C4-2B (cell line): ENCODE results near the gene SBNO2.
A peak's percentile ranks its signal among the peaks of the same experiment; 100 is the strongest.

ENCODE experiments used
- H3K27ac ChIP-seq: fragments of 450-650 bp; 2 replicates; pipeline ENCODE4 v1.5.1; 2017
- ZFX ChIP-seq: fragments of 450-650 bp; IDR thresholded peaks from 2 replicates; pipeline ENCODE4 v1.6.1; 2017
- TF ChIP-seq, protein P1 (sequence below): fragments of 450-650 bp; conservative IDR thresholded peaks from 2 replicates; pipeline ENCODE4 v1.5.1; 2017; ENCODE audit warnings: mild to moderate bottlenecking

The SBNO2 gene

DNA sequence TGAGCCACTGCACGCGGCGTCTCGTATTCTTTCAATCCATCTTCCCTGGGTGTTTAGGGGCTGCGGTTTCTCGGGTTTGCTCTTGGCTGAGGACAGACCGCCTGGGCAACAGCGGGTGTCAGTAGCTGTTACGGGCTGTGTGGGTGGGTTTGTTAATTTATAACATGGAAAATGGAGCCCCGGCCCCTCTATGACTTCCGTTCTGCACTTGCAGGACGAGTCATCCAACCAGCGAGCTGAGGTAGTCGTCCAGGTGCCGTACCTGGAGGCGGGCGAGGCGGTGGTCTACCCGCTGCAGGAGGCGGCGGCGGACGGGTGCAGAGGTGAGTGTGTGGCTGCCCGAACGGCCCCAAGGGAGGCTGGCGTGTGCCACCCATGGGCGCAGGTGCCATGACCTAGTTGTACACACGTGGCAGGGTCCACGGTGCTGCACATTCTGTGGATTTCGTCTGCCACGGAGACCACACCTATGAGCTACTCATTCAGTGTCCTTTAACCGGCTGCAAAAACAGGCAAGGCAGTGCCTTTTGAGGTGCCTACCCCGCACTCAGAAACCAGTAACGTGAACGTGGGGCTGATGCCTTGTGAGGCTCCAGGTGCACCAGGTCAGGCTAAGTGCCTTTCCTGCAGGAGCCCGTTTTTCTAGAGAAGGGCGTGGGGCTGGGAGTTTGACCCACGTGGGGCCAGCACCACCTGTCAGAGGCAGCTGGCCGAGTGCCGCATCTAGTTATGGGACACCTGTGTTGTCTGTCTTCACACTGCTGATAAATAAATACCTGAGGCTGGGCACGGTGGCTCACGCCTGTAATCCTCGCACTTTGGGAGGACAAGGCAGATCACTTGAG lies 89.8 kb downstream of the SBNO2 start:
- no peak for TF ChIP-seq ZFX
- H3K27ac ChIP-seq = no peak overlapping the region; the same call in 1 of the 2 replicates

DNA sequence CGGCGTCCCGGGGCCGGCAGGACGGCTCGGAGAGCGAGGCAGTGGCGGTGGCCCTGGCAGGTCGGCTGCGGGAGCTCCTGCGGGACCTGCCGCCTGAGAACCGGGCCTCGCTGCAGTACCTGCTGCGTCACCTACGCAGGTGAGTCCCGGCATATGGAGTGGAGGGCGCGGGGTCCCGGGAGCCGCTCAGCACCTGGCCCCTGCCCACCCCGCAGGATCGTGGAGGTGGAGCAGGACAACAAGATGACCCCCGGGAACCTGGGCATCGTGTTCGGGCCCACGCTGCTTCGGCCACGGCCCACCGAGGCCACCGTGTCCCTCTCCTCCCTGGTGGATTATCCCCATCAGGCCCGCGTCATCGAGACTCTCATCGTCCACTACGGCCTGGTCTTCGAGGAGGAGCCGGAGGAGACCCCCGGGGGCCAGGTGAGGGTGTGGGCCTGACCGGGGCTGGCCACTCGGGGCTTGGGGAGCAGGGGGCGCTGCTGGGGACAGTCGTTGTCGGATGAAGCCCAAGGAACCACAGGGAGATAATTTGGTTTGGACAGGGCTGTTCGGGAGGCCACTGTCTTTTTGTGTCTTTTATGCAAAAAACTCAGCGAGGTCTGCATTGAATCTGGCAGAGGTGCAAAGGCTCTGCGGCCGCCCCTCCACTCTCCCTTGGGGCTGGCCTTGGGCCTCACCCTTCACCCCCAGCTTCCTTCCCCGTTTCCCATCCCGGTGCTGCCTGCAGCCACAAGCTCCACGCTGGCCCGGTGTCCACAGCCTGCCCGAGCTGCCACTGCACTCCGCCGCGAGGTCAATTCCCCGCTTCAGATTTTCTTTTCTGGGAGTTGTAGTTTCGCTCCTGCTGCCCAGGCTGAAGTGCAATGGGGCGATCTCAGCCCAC lies 90.9 kb downstream of the SBNO2 start:
- peak overlapping the region; percentile 74 for H3K27ac ChIP-seq
- TF ChIP-seq ZFX = peak; percentile 57; the same call in 1 of the 2 replicates
- TF ChIP-seq, protein P1, sequence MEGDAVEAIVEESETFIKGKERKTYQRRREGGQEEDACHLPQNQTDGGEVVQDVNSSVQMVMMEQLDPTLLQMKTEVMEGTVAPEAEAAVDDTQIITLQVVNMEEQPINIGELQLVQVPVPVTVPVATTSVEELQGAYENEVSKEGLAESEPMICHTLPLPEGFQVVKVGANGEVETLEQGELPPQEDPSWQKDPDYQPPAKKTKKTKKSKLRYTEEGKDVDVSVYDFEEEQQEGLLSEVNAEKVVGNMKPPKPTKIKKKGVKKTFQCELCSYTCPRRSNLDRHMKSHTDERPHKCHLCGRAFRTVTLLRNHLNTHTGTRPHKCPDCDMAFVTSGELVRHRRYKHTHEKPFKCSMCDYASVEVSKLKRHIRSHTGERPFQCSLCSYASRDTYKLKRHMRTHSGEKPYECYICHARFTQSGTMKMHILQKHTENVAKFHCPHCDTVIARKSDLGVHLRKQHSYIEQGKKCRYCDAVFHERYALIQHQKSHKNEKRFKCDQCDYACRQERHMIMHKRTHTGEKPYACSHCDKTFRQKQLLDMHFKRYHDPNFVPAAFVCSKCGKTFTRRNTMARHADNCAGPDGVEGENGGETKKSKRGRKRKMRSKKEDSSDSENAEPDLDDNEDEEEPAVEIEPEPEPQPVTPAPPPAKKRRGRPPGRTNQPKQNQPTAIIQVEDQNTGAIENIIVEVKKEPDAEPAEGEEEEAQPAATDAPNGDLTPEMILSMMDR = no peak

DNA sequence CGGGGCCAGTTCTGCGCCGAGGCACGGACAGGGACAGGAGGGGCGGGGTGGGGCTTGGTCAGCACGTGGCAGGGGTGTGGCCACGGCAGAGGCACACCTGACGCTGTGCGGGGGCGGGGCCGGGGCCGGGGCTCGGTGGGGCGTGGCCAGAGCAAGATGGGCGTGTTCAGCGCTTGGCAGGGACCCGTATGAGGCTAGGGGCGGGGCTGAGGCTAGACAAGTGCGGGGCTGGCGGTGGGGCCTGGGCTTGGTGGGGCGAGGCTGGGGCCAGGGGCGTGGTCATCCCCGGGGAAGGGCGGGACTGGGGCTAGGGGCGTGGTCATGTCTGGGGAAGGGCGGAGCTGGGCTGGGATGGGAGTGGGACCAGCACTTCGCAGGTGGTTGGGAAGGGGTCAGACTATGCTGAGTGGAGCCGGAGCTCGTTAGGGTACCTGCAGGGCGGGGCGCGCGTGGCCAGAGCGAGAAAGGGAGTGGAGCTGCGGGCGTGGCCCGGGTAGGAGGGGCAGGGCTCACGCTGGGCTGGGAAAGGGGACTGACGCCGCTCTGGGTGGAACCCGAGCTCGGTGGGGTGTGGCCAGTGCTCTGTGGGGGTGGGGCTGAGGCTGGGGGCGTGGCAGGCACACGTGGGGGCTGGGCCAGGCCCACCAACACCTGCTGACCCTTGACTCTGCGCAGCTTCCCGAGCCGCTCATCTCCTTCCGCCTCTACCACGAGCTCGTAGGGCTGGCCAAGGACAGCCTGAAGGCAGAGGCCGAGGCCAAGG lies 91.7 kb downstream of the SBNO2 start:
- TF ChIP-seq, protein P1 = no peak
- TF ChIP-seq ZFX = no peak

GRCh38 chr19:1081301-1082164 lies 92.5 kb downstream of the SBNO2 start:
- no peak for TF ChIP-seq ZFX
- TF ChIP-seq, protein P1 = no peak
- H3K27ac ChIP-seq = peak overlapping the region; percentile 23; the same call in 1 of the 2 replicates

More for the DNA sequence above, 91.7 kb downstream of the SBNO2 start:
- peak overlapping the region; percentile 74 for H3K27ac ChIP-seq

DNA sequence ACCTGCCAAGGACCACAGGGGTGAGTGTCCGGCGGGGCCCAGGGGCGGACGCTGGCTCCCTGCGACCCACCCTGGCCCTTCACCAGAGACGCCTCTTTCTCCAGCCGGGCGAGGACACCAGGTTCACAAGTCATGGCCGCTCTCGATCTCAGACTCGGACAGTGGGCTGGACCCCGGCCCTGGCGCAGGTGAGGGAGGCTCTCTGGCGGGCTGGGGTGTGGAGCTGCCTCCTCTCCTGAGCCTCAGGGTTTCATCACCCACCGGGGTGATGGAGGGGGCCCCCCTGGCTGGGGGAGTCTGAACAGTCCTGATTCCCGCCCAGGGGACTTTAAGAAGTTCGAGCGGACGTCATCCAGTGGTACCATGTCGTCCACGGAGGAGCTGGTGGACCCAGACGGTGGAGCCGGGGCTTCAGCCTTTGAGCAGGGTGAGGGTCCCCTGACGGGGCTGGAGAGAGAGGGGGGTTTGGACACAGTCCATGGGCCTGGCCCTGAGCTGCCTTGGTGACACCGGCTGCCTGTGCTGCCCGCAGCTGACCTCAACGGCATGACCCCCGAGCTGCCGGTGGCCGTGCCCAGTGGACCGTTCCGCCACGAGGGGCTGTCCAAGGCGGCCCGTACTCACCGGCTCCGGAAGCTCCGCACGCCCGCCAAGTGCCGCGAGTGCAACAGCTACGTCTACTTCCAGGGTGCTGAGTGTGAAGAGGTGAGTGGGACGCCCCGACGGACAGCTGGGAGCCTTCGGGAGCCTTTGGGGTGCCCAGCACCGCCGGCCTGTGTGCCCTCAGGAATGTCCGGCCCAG lies 93.5 kb downstream of the SBNO2 start:
- H3K27ac ChIP-seq = no peak overlapping the region

DNA sequence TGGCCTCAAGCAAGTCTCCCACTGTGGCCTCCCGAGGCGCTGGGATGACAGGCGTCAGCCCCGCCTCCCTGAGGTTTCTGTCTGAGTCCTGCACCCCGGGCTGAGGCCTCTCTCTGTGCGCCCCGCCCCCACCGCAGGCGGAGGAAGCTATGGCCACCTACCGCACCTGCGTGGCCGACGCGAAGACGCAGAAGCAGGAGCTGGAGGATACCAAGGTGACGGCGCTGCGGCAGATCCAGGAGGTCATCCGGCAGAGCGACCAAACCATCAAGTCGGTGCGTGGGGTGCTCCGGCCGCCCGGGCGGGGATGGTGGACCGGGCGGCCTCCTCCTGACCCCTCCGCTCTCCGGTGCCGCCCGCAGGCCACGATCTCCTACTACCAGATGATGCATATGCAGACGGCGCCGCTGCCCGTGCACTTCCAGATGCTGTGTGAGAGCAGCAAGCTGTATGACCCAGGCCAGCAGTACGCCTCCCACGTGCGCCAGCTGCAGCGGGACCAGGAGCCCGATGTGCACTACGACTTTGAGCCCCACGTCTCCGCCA lies 94.4 kb downstream of the SBNO2 start:
- TF ChIP-seq, protein P1 = no peak
- TF ChIP-seq ZFX = no peak
- H3K27ac ChIP-seq = no peak overlapping the region

More for the DNA sequence above, 93.5 kb downstream of the SBNO2 start:
- TF ChIP-seq, protein P1 = no peak
- TF ChIP-seq ZFX = no peak
